NCI-H1436 (cell line): Measurements from ENCODE around the gene NEGR1.

Experiments
- DNase-seq: peaks from one replicate; lab custom pipeline; 2025; lab: John Stamatoyannopoulos, UW

Gene NEGR1

DNA sequence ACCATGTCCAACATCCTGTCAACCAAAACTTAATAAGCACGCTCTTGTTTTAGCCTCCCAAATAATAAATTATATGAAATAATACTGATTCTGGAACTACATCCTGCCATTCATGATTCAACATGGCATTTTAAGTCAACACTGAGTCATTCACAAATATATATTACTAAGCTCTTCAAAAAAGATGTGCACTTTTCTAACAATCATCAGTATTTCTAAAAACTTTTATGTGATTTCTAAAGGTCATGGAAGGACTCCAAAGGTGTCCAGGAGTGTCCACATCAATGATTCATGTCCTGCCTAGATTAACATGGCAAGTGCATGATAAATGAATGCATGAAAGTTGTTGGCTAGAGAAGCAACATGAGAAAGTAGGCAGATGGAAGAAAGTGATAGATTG is 51.6 kb downstream of the NEGR1 start:
- no peak for DNase-seq

- no peak for DNase-seq
Measured at GRCh38 chr1:72229893-72230292, 52.4 kb downstream of the NEGR1 start.

DNA sequence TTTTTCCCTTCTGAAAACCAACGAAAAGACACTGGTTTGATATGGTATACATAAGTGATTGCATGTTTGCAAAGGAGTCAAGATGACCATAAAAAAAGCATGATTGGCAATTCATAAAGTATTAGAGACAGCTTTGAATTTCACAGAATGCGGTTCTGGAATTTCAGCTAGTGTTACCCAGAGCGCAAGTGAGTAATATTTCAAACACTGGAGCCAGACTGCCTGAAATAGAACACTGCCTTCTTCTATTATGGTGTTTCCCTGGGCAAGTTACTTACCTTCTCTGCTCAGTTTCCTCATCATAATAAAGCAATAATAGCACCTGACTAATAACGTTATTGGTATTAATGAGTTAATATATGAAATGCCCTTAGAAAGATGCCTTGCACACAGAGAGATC is 54.7 kb downstream of the NEGR1 start:
- no peak for DNase-seq

DNA sequence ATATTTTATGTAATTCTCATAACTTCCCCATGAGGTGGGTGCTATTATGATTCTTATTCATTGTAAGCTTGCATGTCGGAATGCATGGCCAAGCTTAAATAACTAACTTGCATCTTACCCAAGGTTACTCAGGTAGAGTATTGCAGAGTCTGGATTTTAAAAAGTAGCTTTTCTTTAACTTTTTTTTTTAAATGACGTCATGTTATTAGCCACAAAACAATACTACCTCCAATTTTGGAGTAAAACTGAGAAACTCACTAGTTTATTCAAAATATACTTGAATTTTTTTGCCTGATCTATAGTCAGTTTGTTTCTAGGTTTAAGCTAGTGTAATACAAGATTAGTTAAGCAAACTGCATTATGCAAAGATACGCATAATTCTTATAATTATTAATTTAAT is 57.8 kb downstream of the NEGR1 start:
- DNase-seq, result no peak

DNA sequence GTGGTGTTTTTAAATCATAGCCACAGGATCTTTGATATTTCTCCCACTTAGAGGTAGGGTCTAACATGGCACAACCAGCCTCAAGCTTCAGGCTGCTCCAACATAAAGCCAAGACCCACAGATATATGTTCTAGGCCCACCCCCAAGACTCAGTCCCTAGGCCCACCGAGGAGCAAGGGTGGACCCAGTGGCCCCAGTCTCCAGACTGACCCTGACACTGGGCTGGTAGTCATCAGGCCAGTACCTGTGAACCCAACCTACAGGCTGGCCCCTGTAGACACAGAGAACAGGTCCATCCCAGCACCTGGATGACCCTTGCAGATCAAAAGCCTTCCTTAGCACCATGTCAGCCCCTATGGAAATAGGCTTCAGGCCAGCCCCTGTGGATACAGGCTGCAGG is 60.5 kb downstream of the NEGR1 start:
- no peak for DNase-seq

- DNase-seq, result no peak
Measured at GRCh38 chr1:72218141-72218739, 64.1 kb downstream of the NEGR1 start.

DNA sequence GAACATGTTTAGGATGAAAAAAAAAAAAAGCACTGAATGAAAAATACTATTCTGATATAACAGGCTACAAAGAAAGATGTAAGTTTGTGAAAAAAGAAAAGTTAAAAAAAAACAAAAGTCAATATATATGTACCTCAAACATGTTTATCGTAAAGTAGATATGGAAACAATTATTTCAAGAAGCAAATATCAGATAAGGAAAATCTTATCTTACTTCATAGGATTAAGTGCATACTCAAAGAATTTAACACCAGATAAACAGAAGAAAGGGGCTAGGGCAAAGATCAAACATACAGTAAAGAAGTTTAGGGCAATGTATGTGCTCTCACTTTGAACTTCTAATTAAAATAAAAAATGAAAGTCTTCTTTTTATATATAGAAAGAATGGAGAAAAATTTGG is 75.3 kb downstream of the NEGR1 start:
- no peak for DNase-seq

- DNase-seq, result no peak
Measured at GRCh38 chr1:72202761-72203160, 79.6 kb downstream of the NEGR1 start.

- no peak for DNase-seq
Measured at GRCh38 chr1:72197786-72198185, 84.6 kb downstream of the NEGR1 start.

DNA sequence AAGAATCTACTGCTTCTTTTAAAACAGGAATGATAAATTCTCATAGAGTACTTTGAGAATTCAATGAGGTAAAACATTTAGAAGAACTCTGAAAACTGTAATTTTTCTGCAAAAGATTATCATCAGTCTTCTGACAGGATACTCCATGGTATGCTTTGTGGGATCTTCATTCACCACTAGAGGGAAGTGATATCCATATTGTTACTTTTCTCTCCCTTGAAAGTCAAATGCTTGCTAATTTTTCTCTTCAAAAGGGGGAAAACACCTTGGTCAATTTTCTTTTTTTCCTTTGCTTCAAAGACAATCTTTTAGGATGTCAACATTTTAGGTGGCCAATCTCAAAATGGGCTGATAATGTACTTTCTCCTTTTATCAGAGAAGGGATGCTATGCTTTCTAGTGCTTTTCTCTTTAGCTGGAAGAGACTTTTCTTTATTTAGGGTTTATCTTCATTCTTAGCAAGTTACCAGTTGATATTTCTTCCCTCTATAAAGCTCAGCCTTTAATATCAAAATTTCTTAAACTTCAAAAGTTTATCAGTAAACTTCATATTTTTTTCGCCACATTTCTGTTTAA is 95.5 kb downstream of the NEGR1 start:
- DNase-seq, result no peak

DNA sequence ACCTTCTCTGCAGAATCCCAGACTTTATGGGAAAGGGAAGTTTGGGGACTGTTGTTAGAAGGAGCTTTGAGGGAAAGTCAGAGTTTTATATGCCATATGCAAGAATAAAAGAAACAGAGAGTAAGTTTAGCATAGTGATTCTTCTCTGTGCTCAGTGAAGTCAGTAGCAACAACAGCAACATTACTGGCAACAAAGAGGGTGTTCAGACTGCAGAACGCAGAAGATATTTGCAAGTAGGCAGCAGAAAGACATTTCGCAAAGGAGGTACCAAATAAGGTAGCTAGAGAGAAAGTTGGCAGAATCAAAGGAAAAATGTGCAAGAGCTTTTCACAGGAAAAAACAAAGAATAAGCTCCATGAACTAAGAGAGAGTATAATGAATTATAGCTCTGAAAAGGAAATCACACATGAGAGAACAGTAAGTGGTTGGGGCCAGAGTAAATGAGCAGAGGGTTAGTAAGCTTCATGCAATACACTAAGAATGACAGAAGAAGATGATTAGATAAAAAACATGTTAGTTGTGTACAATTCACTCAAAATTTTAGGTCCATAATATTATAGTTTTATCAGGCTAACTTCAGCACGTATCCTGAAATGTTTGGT is 98.1 kb downstream of the NEGR1 start:
- DNase-seq, result no peak

- DNase-seq, result no peak
Measured at GRCh38 chr1:72182859-72183258, 99.5 kb downstream of the NEGR1 start.

DNA sequence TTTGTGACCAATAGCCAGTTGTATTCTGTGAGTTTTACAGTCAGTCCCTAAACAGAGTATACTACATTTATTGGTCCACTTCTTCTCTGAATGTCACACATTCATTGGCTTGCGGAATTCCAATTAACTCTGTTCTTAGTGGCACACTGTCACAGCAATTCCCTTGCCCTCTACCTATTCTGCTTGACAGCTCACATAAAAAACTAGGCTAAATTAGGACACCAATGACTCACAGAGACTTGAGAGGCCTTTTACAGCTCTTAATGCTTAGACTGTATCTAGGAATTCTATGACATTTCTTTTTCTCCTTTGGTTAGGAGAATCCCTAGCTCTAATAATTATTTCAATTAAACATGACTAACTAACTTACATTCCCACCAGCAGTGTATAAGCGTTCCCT is 104.1 kb downstream of the NEGR1 start:
- DNase-seq, result no peak

GRCh38 chr1:72177711-72178110 is 104.6 kb downstream of the NEGR1 start:
- DNase-seq, result no peak

- DNase-seq, result no peak
Measured at GRCh38 chr1:72170246-72170645, 112.1 kb downstream of the NEGR1 start.

DNA sequence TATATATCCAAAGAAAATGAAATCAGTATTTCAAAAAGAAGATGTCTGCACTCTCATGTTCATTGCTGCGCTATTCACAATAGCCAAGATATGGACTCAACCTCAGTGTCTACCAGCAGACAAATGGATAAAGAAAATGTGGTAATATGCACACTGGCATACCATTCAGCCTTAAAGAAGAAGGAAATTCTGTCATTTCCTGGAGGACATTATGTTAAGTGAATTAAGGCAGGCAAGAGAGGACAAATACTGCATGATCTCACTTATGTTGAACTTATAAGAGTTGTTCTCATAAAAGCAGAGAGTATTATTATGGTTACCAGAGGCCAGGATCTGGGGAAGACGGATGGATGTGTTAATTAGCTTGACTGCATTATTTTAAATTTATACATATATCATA is 115.9 kb downstream of the NEGR1 start:
- DNase-seq, result no peak

DNA sequence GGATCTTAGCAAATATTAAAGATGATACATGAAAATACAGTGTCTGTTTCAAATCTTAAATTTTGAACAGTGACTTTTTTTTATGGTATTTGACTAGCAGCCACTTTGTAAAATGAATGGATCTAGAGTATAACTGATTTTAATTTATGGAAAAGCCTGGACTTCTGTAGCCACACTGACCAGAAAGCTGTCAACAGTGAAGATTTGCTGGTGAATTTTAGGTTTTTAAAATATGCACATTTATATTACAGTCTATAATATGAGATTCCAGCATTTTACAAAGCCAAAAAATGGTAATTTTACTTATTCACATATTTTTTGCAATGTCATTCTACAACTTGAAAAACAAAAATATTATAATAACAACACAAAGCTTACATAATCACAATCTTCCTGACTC is 131.8 kb downstream of the NEGR1 start:
- DNase-seq, result no peak

GRCh38 chr1:72141875-72142274 is 140.5 kb downstream of the NEGR1 start:
- no peak for DNase-seq

DNA sequence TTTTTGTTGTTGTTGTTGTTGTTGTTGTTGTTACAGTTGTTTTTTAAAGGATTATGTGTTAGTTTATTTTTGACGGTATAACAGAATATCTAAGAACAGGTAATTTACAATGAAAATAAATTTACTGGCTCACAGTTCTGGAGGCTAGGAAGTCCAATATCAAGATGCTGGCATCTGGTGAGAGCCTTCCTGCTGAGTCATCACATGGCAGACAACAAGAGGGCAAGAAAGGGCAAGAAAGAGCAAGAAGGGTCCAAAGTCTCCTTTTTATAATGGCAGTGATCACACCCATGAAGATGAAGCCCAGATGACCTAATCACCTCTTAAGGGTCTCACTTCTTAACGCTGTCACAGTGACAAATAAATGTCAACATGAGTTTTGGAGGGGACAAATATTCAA is 142.1 kb downstream of the NEGR1 start:
- DNase-seq, result no peak

DNA sequence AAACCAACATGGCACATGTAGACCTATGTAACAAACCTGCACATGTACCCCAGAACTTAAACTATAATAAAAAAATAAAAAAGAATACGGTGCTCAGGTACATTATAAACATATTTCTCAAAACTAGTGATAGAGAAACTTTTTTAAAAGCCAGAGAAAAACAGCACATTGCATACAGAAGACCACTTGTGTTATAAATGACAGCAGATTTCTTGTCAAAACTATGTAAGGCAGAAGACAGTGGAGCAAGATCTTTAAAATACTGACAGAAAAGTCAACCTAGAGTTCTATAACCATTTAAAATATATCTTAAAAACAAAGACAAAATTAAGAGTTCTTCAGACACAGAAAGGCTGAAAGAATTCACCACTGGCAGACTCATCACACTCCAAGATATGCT is 144.7 kb downstream of the NEGR1 start:
- DNase-seq, result no peak

GRCh38 chr1:72129869-72130268 is 152.5 kb downstream of the NEGR1 start:
- DNase-seq, result no peak

GRCh38 chr1:72122099-72122880 is 160.0 kb downstream of the NEGR1 start:
- DNase-seq, result no peak

GRCh38 chr1:72119491-72119890 is 162.8 kb downstream of the NEGR1 start:
- no peak for DNase-seq
